Suprapubic skin (tissue), 4 donors: ENCODE results near the gene CACNG5.

Source experiments
- CTCF ChIP-seq, 2 donors: fragments of 200-600 bp in 1 of 2; fragments of 450-650 bp in 1 of 2; sonication (generic) in 1 of 2; IDR thresholded peaks; one replicate each; pipeline ENCODE4 v1.5.1; 2016 to 2019; ENCODE audit warnings: antibody characterized with exemption in 2 of 2, mild to moderate bottlenecking in 1 of 2, moderate library complexity in 1 of 2
- EP300 ChIP-seq: sonication (generic); formaldehyde crosslinking; IDR thresholded peaks from one replicate; pipeline ENCODE4 v1.6.1; 2017; ENCODE audit warnings: antibody characterized with exemption
- POLR2A ChIP-seq, 2 donors: fragments of 450-650 bp; IDR thresholded peaks; one replicate each; pipeline ENCODE4 v1.6.1; 2017; ENCODE audit warnings: antibody characterized with exemption in 2 of 2, mild to moderate bottlenecking in 2 of 2, moderate library complexity in 2 of 2
- POLR2AphosphoS5 ChIP-seq, 3 donors: sonication (generic); formaldehyde crosslinking; IDR thresholded peaks; one replicate each; pipeline ENCODE4 v1.6.1; 2017; ENCODE audit warnings: antibody characterized with exemption in 3 of 3

- TF ChIP-seq CTCF (IDR thresholded peaks at IDR 0.05) (peak; percentile 54 to 89), POLR2A (IDR thresholded peaks at IDR 0.05) (no peak), POLR2AphosphoS5 (IDR thresholded peaks at IDR 0.05) (no peak), EP300 (no peak)
Observed at GRCh38 chr17:66906321-66907278, 71.7 kb downstream of the CACNG5 start.
